HCT116 (cell line): ENCODE data around the gene RASL10A. TPM values are rescaled to one million over a fixed set of nuclear protein-coding genes. Genes with fewer than 3 reads are reported as not detected.

Experiments
- ATAC-seq: fragments of 200-7000 bp; cut with Tn5 transposase; 2 replicates; pipeline ENCODE4 v1.9.1; 2020; ENCODE audit warnings: mild to moderate bottlenecking, moderate library complexity
- BruUV-seq: library from RNA; stranded (reverse); fragments of 400-500 nt; replicated peaks from 2 replicates; lab custom pipeline; 2021; lab: Mats Ljungman, UMichigan
- CTCF ChIA-PET: fragments of 300-600 bp; sonication (Branson Sonifier 250); formaldehyde crosslinking; loops from one replicate; lab custom pipeline; 2021; ENCODE audit warnings: antibody characterized with exemption; lab: Charles Lee
- POLR2A ChIA-PET: fragments of 300-600, 350-600 bp; sonication (Branson Sonifier 250); formaldehyde crosslinking; loops from one replicate; lab custom pipeline; 2021; ENCODE audit warnings: antibody characterized with exemption; lab: Charles Lee
- RAD21 ChIA-PET, 2 experiments: fragments of 300-600 bp; sonication (Branson Sonifier 250); formaldehyde crosslinking; loops; one replicate each; lab custom pipeline; 2023; ENCODE audit warnings: low total read pairs in 2 of 2; ENCODE audit not compliant: uncharacterized antibody in 2 of 2, unreplicated experiment in 2 of 2, low non-redundant PET in 1 of 2; lab: Charles Lee
- DNase-seq: peaks from one replicate; pipeline ENCODE4 v3.0.0-alpha.2; 2010; ENCODE audit warnings: low read depth, low spot score
- H2AFZ ChIP-seq: fragments of 200-600 bp; shearing (Covaris generic), sonication (generic); 2 replicates; pipeline ENCODE4 v1.6.1; 2017; ENCODE audit warnings: low read depth, mixed run types, mixed read lengths, antibody characterized with exemption, low read length; ENCODE audit not compliant: poor library complexity, severe bottlenecking
- H3K27ac ChIP-seq: 2 replicates; pipeline ENCODE4 v1.5.1; 2012; ENCODE audit warnings: low read depth, low read length
- H3K27me3 ChIP-seq: fragments of 200-600 bp; sonication (generic); 2 replicates; pipeline ENCODE4 v1.6.1; 2016; ENCODE audit warnings: mixed run types, low read length, mixed read lengths; ENCODE audit not compliant: insufficient read depth
- H3K36me3 ChIP-seq, 2 experiments: fragments of 200-500 bp in 1 of 2; fragments of 200-600 bp in 1 of 2; sonication (Bioruptor generic) in 1 of 2; sonication (generic) in 1 of 2; 2 replicates each; pipeline versions ENCODE4 v1.5.1 to v1.6.1; 2014 to 2016; ENCODE audit warnings: low read length in 2 of 2, inconsistent platforms in 1 of 2, mixed read lengths in 1 of 2, mixed run types in 1 of 2; ENCODE audit not compliant: insufficient read depth in 2 of 2, control insufficient read depth in 1 of 2
- H3K4me1 ChIP-seq, 2 experiments: fragments of 200-600 bp in 1 of 2; sonication (generic) in 1 of 2; 2 replicates each; pipeline versions ENCODE4 v1.5.1 to v1.6.1; 2012 to 2017; ENCODE audit warnings: low read length in 2 of 2, inconsistent platforms in 1 of 2, mild to moderate bottlenecking in 1 of 2, mixed read lengths in 1 of 2, mixed run types in 1 of 2, moderate library complexity in 1 of 2; ENCODE audit not compliant: insufficient read depth in 2 of 2, control insufficient read depth in 1 of 2
- H3K4me2 ChIP-seq: fragments of 200-600 bp; sonication (generic); 2 replicates; pipeline ENCODE4 v1.6.1; 2017; ENCODE audit warnings: mixed run types, low read length, mixed read lengths
- H3K4me3 ChIP-seq, 2 experiments: fragments of 200-600 bp in 1 of 2; sonication (generic) in 1 of 2; replicated peaks in 1 of 2; 2 replicates each; pipeline ENCODE4 v1.5.1; 2011 to 2016; ENCODE audit warnings: low read length in 2 of 2, control low read depth in 1 of 2, low read depth in 1 of 2, mild to moderate bottlenecking in 1 of 2, mixed read lengths in 1 of 2, mixed run types in 1 of 2
- H3K79me2 ChIP-seq: fragments of 200-600 bp; sonication (generic); 2 replicates; pipeline ENCODE4 v1.6.1; 2017; ENCODE audit warnings: mild to moderate bottlenecking, mixed run types, low read length, moderate library complexity, mixed read lengths; ENCODE audit not compliant: insufficient read depth
- H3K9ac ChIP-seq: fragments of 200-600 bp; sonication (generic); 2 replicates; pipeline ENCODE4 v1.6.1; 2016; ENCODE audit warnings: low read length, mixed read lengths
- H3K9me2 ChIP-seq: fragments of 200-600 bp; sonication (generic), shearing (Covaris generic); 2 replicates; pipeline ENCODE4 v1.6.1; 2017; ENCODE audit warnings: mixed run types, mild to moderate bottlenecking, moderate library complexity; ENCODE audit not compliant: insufficient read depth
- H3K9me3 ChIP-seq, 2 experiments: fragments of 200-500 bp in 1 of 2; fragments of 200-600 bp in 1 of 2; sonication (Bioruptor generic) in 1 of 2; sonication (generic) in 1 of 2; 2 replicates each; pipeline ENCODE4 v1.6.1; 2014 to 2017; ENCODE audit warnings: low read length in 2 of 2, mixed read lengths in 2 of 2, inconsistent platforms in 1 of 2, low read depth in 1 of 2, mild to moderate bottlenecking in 1 of 2, mixed run types in 1 of 2, moderate library complexity in 1 of 2; ENCODE audit not compliant: control insufficient read depth in 1 of 2, insufficient read depth in 1 of 2
- H4K20me1 ChIP-seq: fragments of 200-600 bp; sonication (generic), shearing (Covaris generic); 2 replicates; pipeline ENCODE4 v1.6.1; 2017; ENCODE audit warnings: mixed run types, mild to moderate bottlenecking, moderate library complexity; ENCODE audit not compliant: insufficient read depth
- ELF1 ChIP-seq: IDR thresholded peaks from 2 replicates; pipeline ENCODE4 v1.6.1; 2012; ENCODE audit warnings: low read depth, borderline replicate concordance
- EZH2 ChIP-seq: fragments of 200-600 bp; sonication (generic); IDR thresholded peaks from 2 replicates; pipeline ENCODE4 v1.6.1; 2017; ENCODE audit warnings: antibody characterized with exemption, mixed run types
- JUND ChIP-seq: IDR thresholded peaks from 2 replicates; pipeline ENCODE4 v1.6.1; 2012
- POLR2A ChIP-seq: IDR thresholded peaks from 2 replicates; pipeline ENCODE4 v1.7.0; 2011; ENCODE audit warnings: borderline replicate concordance; ENCODE audit not compliant: insufficient read depth, insufficient read length; ENCODE audit errors: extremely low read depth
- RAD21 ChIP-seq: IDR thresholded peaks from 2 replicates; pipeline ENCODE4 v1.6.1; 2012; ENCODE audit warnings: low read depth, mild to moderate bottlenecking
- REST ChIP-seq: IDR thresholded peaks from 2 replicates; pipeline ENCODE4 v1.6.1; 2012; ENCODE audit warnings: low read depth
- SIN3A ChIP-seq: IDR thresholded peaks from 2 replicates; pipeline ENCODE4 v1.6.1; 2012; ENCODE audit warnings: low read depth
- SP1 ChIP-seq: IDR thresholded peaks from 2 replicates; pipeline ENCODE4 v1.6.1; 2012; ENCODE audit warnings: low read depth
- SRF ChIP-seq: IDR thresholded peaks from 2 replicates; pipeline ENCODE4 v1.6.1; 2012; ENCODE audit warnings: low read depth
- YY1 ChIP-seq: IDR thresholded peaks from 2 replicates; pipeline ENCODE4 v1.6.1; 2011; ENCODE audit warnings: low read length, low read depth, moderate library complexity, mild to moderate bottlenecking; ENCODE audit not compliant: insufficient replicate concordance; ENCODE audit errors: extremely low read depth
- ZFX ChIP-seq: fragments of 450-650 bp; IDR thresholded peaks from 2 replicates; pipeline ENCODE4 v1.6.1; 2017
- intact Hi-C: fragments of 100-400 bp; cut with micrococcal nuclease; formaldehyde crosslinking; loops from 2 replicates; pipeline ENCODE4 v1.10.0; 2022
- total RNA-seq: library from RNA; stranded (reverse); gene quantifications from one replicate; pipeline ENCODE4 v1.2.1, GENCODE V29; 2021; ENCODE audit not compliant: unreplicated experiment
- TF ChIP-seq, protein P1 (sequence below): IDR thresholded peaks from 2 replicates; pipeline ENCODE4 v1.6.1; 2011; ENCODE audit warnings: mild to moderate bottlenecking, low read length, moderate library complexity; ENCODE audit not compliant: insufficient replicate concordance; ENCODE audit errors: extremely low read depth
- TF ChIP-seq, protein P2 (sequence below): IDR thresholded peaks from 2 replicates; pipeline ENCODE4 v1.6.1; 2012
- TF ChIP-seq, protein P3 (sequence below): IDR thresholded peaks from 2 replicates; pipeline ENCODE4 v1.6.1; 2012

Gene RASL10A
- total RNA-seq, 1 experiment from 2014 or later, result 0.96 TPM

GRCh38 chr22:29265929-29266328, 49.6 kb downstream of the RASL10A start:
- ATAC-seq (no peak), DNase-seq (no peak)
- H3K9me3 ChIP-seq, result no peaks in the 10 kb centered on the region
- no TSS peak for BruUV-seq
- H3K4me3 ChIP-seq, result peak overlapping the region; percentile 58 to 91
- ChIA-PET RAD21 (no interaction called here), CTCF (no interaction called here), POLR2A (no interaction called here)
- peaks cover 15 to 31% of the 10 kb centered on the region in 2 experiments for H3K4me1 ChIP-seq
- intact Hi-C loops, result no loop called here
- peaks cover 18 to 43% of the 10 kb centered on the region in 2 experiments for H3K36me3 ChIP-seq
- H3K4me2 ChIP-seq, result peak overlapping the region; percentile 100
- no peaks in the 10 kb centered on the region for H3K9me2 ChIP-seq
- H4K20me1 ChIP-seq, result peaks cover 21% of the 10 kb centered on the region; the same call in 1 of the 2 replicates
- H3K9ac ChIP-seq, result peak overlapping the region; percentile 99; the same call in 1 of the 2 replicates
- TF ChIP-seq, protein P1, sequence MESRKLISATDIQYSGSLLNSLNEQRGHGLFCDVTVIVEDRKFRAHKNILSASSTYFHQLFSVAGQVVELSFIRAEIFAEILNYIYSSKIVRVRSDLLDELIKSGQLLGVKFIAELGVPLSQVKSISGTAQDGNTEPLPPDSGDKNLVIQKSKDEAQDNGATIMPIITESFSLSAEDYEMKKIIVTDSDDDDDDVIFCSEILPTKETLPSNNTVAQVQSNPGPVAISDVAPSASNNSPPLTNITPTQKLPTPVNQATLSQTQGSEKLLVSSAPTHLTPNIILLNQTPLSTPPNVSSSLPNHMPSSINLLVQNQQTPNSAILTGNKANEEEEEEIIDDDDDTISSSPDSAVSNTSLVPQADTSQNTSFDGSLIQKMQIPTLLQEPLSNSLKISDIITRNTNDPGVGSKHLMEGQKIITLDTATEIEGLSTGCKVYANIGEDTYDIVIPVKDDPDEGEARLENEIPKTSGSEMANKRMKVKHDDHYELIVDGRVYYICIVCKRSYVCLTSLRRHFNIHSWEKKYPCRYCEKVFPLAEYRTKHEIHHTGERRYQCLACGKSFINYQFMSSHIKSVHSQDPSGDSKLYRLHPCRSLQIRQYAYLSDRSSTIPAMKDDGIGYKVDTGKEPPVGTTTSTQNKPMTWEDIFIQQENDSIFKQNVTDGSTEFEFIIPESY, result no peak
- no peak for TF ChIP-seq SP1
- TF ChIP-seq, protein P2, sequence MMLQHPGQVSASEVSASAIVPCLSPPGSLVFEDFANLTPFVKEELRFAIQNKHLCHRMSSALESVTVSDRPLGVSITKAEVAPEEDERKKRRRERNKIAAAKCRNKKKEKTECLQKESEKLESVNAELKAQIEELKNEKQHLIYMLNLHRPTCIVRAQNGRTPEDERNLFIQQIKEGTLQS, result no peak
- TF ChIP-seq ELF1, result no peak
- TF ChIP-seq SIN3A, result no peak
- no peak for TF ChIP-seq RAD21
- TF ChIP-seq, protein P3, sequence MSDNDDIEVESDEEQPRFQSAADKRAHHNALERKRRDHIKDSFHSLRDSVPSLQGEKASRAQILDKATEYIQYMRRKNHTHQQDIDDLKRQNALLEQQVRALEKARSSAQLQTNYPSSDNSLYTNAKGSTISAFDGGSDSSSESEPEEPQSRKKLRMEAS, result no peak
- no peak for TF ChIP-seq ZFX
- no peak for TF ChIP-seq REST
- TF ChIP-seq POLR2A, result no peak
- no peak for TF ChIP-seq EZH2
- TF ChIP-seq JUND, result no peak
- no peak for TF ChIP-seq SRF
- TF ChIP-seq YY1, result no peak
- no peak overlapping the region for H3K27ac ChIP-seq
- H3K79me2 ChIP-seq, result peaks cover 58% of the 10 kb centered on the region
- H3K27me3 ChIP-seq, result no peaks in the 10 kb centered on the region
- H2AFZ ChIP-seq, result no peak overlapping the region
